ENCODE data around the gene FRZB.

Gene FRZB

GRCh38 chr2:182898718-182899117 lies 32.3 kb upstream of the FRZB start:
- H4K20me1 ChIP-seq (ENCODE audit: insufficient read depth, low read length) = no peaks in the 10 kb centered on the region
- no peak overlapping the region for H3K4me3 ChIP-seq (ENCODE audit: low read depth, low read length, poor library complexity, severe bottlenecking)
- H3K27ac ChIP-seq (ENCODE audit: low read depth, low read length, poor library complexity, severe bottlenecking) = no peak overlapping the region
- H3K27me3 ChIP-seq (ENCODE audit: insufficient read depth, low read length) = no peaks in the 10 kb centered on the region
- no peaks in the 10 kb centered on the region for H3F3A ChIP-seq (ENCODE audit: insufficient read depth, low read length)
- no peaks in the 10 kb centered on the region for H3K9me2 ChIP-seq (ENCODE audit: low read depth, low read length)
- no peaks in the 10 kb centered on the region for H3K9me3 ChIP-seq (ENCODE audit: low read length)
- no peak overlapping the region for H3K9ac ChIP-seq (ENCODE audit: low read length)
- no peaks in the 10 kb centered on the region for H3K79me2 ChIP-seq (ENCODE audit: insufficient read depth, low read length)
- H2AFZ ChIP-seq (ENCODE audit: low read length) = no peak overlapping the region
- H3K4me1 ChIP-seq (ENCODE audit: insufficient read depth, low read length, severe bottlenecking) = no peaks in the 10 kb centered on the region
- no peak for TF ChIP-seq CTCF (IDR thresholded peaks at IDR 0.05; ENCODE audit: low read length)
- no peak for TF ChIP-seq EZH2 (IDR thresholded peaks at IDR 0.05; ENCODE audit: borderline replicate concordance, low read length)
- H3K4me2 ChIP-seq (ENCODE audit: low read length) = no peak overlapping the region
- no peaks in the 10 kb centered on the region for H3K36me3 ChIP-seq (ENCODE audit: insufficient read depth, low read length)

- Histone ChIP-seq H3K4me3 (ENCODE audit: low read depth, low read length, poor library complexity, severe bottlenecking) (no peak overlapping the region), H3K79me2 (ENCODE audit: insufficient read depth, low read length) (no peaks in the 10 kb centered on the region), H3K27ac (ENCODE audit: low read depth, low read length, poor library complexity, severe bottlenecking) (no peak overlapping the region), H2AFZ (ENCODE audit: low read length) (no peak overlapping the region), H3K4me1 (ENCODE audit: insufficient read depth, low read length, severe bottlenecking) (no peaks in the 10 kb centered on the region), H3K9me3 (ENCODE audit: low read length) (no peaks in the 10 kb centered on the region), H3K4me2 (ENCODE audit: low read length) (no peak overlapping the region), H3F3A (ENCODE audit: insufficient read depth, low read length) (no peaks in the 10 kb centered on the region), H3K9me2 (ENCODE audit: low read depth, low read length) (no peaks in the 10 kb centered on the region), H3K9ac (ENCODE audit: low read length) (no peak overlapping the region), H3K36me3 (ENCODE audit: insufficient read depth, low read length) (no peaks in the 10 kb centered on the region), H4K20me1 (ENCODE audit: insufficient read depth, low read length) (no peaks in the 10 kb centered on the region), H3K27me3 (ENCODE audit: insufficient read depth, low read length) (no peaks in the 10 kb centered on the region)
- TF ChIP-seq CTCF (IDR thresholded peaks at IDR 0.05; ENCODE audit: low read length) (no peak), EZH2 (IDR thresholded peaks at IDR 0.05; ENCODE audit: borderline replicate concordance, low read length) (no peak)
Observed at GRCh38 chr2:182897137-182897536, 30.7 kb upstream of the FRZB start.

- TF ChIP-seq CTCF (IDR thresholded peaks at IDR 0.05; ENCODE audit: low read length) (no peak), EZH2 (IDR thresholded peaks at IDR 0.05; ENCODE audit: borderline replicate concordance, low read length) (no peak)
- Histone ChIP-seq H3K9me2 (ENCODE audit: low read depth, low read length) (no peaks in the 10 kb centered on the region), H3K36me3 (ENCODE audit: insufficient read depth, low read length) (no peaks in the 10 kb centered on the region), H3K9ac (ENCODE audit: low read length) (no peak overlapping the region), H3K27ac (ENCODE audit: low read depth, low read length, poor library complexity, severe bottlenecking) (no peak overlapping the region), H3K9me3 (ENCODE audit: low read length) (no peaks in the 10 kb centered on the region), H3K4me2 (ENCODE audit: low read length) (no peak overlapping the region), H3K4me3 (ENCODE audit: low read depth, low read length, poor library complexity, severe bottlenecking) (no peak overlapping the region), H4K20me1 (ENCODE audit: insufficient read depth, low read length) (no peaks in the 10 kb centered on the region), H2AFZ (ENCODE audit: low read length) (no peak overlapping the region), H3K79me2 (ENCODE audit: insufficient read depth, low read length) (no peaks in the 10 kb centered on the region), H3K27me3 (ENCODE audit: insufficient read depth, low read length) (no peaks in the 10 kb centered on the region), H3F3A (ENCODE audit: insufficient read depth, low read length) (no peaks in the 10 kb centered on the region), H3K4me1 (ENCODE audit: insufficient read depth, low read length, severe bottlenecking) (no peaks in the 10 kb centered on the region)
Observed at GRCh38 chr2:182895798-182896197, 29.4 kb upstream of the FRZB start.

Data from OCI-LY1 (cell line).